K562 (cell line): Measurements from ENCODE around the gene TICAM1. TPM values are rescaled to one million over a fixed set of nuclear protein-coding genes. Genes with fewer than 3 reads are reported as not detected.

Experiments
- BMI1 ChIP-seq: fragments of 150-350 bp; IDR thresholded peaks from 2 replicates; pipeline ENCODE4 v1.6.1; 2014; ENCODE audit warnings: low read length
- E2F3 ChIP-seq: fragments of 250-450 bp; sonication (Bioruptor Pico); IDR thresholded peaks from 2 replicates; pipeline ENCODE4 v1.4.0; 2020; ENCODE audit warnings: mild to moderate bottlenecking
- PCBP1 ChIP-seq: fragments of 200-400 bp; formaldehyde crosslinking; IDR thresholded peaks from 2 replicates; pipeline ENCODE4 v1.6.1; 2018; ENCODE audit warnings: mild to moderate bottlenecking, low read depth, low read length; ENCODE audit not compliant: poor library complexity, severe bottlenecking
- PRPF4 ChIP-seq: fragments of 200-400 bp; formaldehyde crosslinking; IDR thresholded peaks from one replicate; pipeline ENCODE4 v1.6.1; 2017; ENCODE audit warnings: low read length, low read depth, mild to moderate bottlenecking; ENCODE audit not compliant: insufficient read depth, poor library complexity, severe bottlenecking
- PYGO2 ChIP-seq: fragments of 450-650 bp; IDR thresholded peaks from 2 replicates; pipeline ENCODE4 v1.6.1; 2016; ENCODE audit warnings: mild to moderate bottlenecking, missing genetic modification characterization, moderate library complexity, missing compliant biosample characterization
- RBM22 ChIP-seq: fragments of 200-400 bp; formaldehyde crosslinking; IDR thresholded peaks from 2 replicates; pipeline ENCODE4 v1.6.1; 2018; ENCODE audit warnings: low read length, low read depth; ENCODE audit not compliant: poor library complexity, severe bottlenecking
- SETDB1 ChIP-seq: IDR thresholded peaks from one replicate; pipeline ENCODE4 v1.6.1; 2012; ENCODE audit warnings: low read length, control low read depth, inconsistent platforms
- SMAD4 ChIP-seq: fragments of 250-450 bp; sonication (Bioruptor Pico); conservative IDR thresholded peaks from 2 replicates; pipeline ENCODE4 v1.8.0; 2021; ENCODE audit warnings: inconsistent platforms, mild to moderate bottlenecking, moderate library complexity
- TAF7 ChIP-seq: fragments of 450-650 bp; IDR thresholded peaks from 2 replicates; pipeline ENCODE4 v1.6.1; 2016; ENCODE audit warnings: missing genetic modification characterization, missing compliant biosample characterization
- TRIM28 ChIP-seq: fragments of 450-650 bp; IDR thresholded peaks from 2 replicates; pipeline ENCODE4 v1.6.1; 2017
- U2AF1 ChIP-seq: fragments of 200-400 bp; formaldehyde crosslinking; optimal IDR thresholded peaks from 2 replicates; pipeline ENCODE3; 2017; ENCODE audit warnings: mild to moderate bottlenecking, low read depth, low read length, moderate library complexity
- ZFP36 ChIP-seq: fragments of 150-350 bp; IDR thresholded peaks from 2 replicates; pipeline ENCODE4 v1.6.1; 2018; ENCODE audit warnings: low read length, low read depth; ENCODE audit not compliant: partially characterized antibody
- ZHX1 ChIP-seq: fragments of 150-350 bp; conservative IDR thresholded peaks from 2 replicates; pipeline ENCODE4 v1.6.1; 2014; ENCODE audit warnings: low read length
- ZNF512 ChIP-seq: IDR thresholded peaks from 2 replicates; pipeline ENCODE4 v1.6.1; 2016; ENCODE audit warnings: missing genetic modification characterization, missing compliant biosample characterization
- ZNF589 ChIP-seq: fragments of 200-800 bp; sonication (Bioruptor generic); IDR thresholded peaks from 2 replicates; pipeline ENCODE4 v1.6.1; 2016; ENCODE audit warnings: low read depth, missing genetic modification characterization, missing compliant biosample characterization
- ZNF77 ChIP-seq: fragments of 250-450 bp; sonication (Bioruptor Pico); IDR thresholded peaks from 2 replicates; pipeline ENCODE4 v1.5.0; 2020
- polyA plus RNA-seq, 8 experiments: library from polyadenylated mRNA; depleted of rRNA in 4 of 8; stranded (reverse) in 5 of 8; unstranded in 3 of 8; fragments of >200 nt; fragmentation: Nextera tagmentation in 2 of 8; fragmentation: Illumina TruSeq in 1 of 8; extraction: Ambion mirVana in 2 of 8; extraction: Trizol in 1 of 8; gene quantifications; 2 replicates each; pipeline versions ENCODE4 v1.2.1 to v1.2.3, GENCODE V29; 2011 to 2014; ENCODE audit warnings: inconsistent platforms in 1 of 8, missing spikeins in 1 of 8
- total RNA-seq, 7 experiments: library from RNA; depleted of rRNA in 6 of 7; stranded (reverse); fragments of >200 nt in 6 of 7; fragmentation: Illumina TruSeq in 2 of 7; extraction: Trizol in 2 of 7; gene quantifications; 2 replicates each; pipeline versions ENCODE4 v1.2.1 to v1.2.3, GENCODE V29; 2011 to 2021; ENCODE audit warnings: low replicate concordance in 1 of 7
- TF ChIP-seq, protein P1 (sequence below), 2 experiments: fragments of 450-650 bp; IDR thresholded peaks; 2 replicates each; pipeline ENCODE4 v1.6.1; 2016
- TF ChIP-seq, protein P2 (sequence below): fragments of 450-650 bp; formaldehyde crosslinking; conservative IDR thresholded peaks from 2 replicates; pipeline ENCODE4 v1.4.0; 2022; ENCODE audit warnings: mild to moderate bottlenecking, missing genetic modification characterization

The TICAM1 gene
- total and polyA plus RNA-seq, 9 of the 15 experiments (the other 6 are each of a cell fraction or from before 2014, with no cell fraction given), result 0.07 to 11.6 (median 1.5) TPM

DNA sequence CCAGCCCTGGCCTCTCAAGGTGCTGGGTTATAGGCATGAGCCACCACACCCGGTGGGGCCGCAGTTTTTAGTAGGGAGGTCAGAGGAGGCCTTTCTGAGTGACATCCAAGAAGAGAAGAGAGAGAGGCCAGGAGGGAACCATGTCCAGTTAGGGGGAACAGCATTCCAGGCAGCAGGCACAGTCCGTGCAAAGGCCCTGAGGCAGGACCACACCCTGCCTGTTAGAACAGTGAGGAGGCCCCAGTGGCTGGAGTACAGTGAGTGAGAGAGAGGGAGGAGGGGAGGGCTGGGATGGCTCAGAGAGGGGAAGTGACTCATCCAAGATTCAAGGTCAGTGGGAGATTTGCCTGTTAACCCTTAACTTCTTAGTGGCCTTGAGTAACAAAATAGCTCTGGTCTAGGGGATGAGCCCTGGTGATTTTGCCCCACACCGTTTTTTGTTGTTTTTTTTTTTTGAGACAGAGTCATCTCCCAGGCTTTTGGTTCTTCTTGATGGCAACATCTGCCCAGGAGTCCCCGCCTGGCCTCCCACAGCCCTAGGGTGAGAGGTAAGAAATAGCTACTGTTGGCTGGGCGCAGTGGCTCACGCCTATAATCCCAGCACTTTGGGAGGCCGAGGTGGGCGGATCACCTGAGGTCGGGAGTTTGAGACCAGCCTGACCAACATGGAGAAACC lies 38.7 kb upstream of the TICAM1 start (continued):
- TF ChIP-seq PRPF4 (no peak), ZHX1 (no peak), SETDB1 (no peak), ZFP36 (peak; percentile 53), PCBP1 (no peak), BMI1 (no peak), SMAD4 (CRISPR knock-in tag) (peak; percentile 73), ZNF589 (CRISPR knock-in tag) (peak; percentile 81; the same call in 1 of the 2 replicates), ZNF77 (CRISPR knock-in tag) (no peak), TRIM28 (peak; percentile 93), ZNF512 (no peak), PYGO2 (tag) (no peak), TAF7 (tag) (no peak), RBM22 (no peak), U2AF1 (no peak), E2F3 (no peak)
- TF ChIP-seq, protein P1, sequence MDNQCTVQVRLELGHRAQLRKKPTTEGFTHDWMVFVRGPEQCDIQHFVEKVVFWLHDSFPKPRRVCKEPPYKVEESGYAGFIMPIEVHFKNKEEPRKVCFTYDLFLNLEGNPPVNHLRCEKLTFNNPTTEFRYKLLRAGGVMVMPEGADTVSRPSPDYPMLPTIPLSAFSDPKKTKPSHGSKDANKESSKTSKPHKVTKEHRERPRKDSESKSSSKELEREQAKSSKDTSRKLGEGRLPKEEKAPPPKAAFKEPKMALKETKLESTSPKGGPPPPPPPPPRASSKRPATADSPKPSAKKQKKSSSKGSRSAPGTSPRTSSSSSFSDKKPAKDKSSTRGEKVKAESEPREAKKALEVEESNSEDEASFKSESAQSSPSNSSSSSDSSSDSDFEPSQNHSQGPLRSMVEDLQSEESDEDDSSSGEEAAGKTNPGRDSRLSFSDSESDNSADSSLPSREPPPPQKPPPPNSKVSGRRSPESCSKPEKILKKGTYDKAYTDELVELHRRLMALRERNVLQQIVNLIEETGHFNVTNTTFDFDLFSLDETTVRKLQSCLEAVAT (IDR thresholded peaks at IDR 0.05), result peak; percentile 11 to 13; a peak in 1 of 4 replicates
- TF ChIP-seq, protein P2, sequence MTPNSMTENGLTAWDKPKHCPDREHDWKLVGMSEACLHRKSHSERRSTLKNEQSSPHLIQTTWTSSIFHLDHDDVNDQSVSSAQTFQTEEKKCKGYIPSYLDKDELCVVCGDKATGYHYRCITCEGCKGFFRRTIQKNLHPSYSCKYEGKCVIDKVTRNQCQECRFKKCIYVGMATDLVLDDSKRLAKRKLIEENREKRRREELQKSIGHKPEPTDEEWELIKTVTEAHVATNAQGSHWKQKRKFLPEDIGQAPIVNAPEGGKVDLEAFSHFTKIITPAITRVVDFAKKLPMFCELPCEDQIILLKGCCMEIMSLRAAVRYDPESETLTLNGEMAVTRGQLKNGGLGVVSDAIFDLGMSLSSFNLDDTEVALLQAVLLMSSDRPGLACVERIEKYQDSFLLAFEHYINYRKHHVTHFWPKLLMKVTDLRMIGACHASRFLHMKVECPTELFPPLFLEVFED (CRISPR knock-in tag), result 0 out of 2 replicates have a peak, but pooled peaks have one; percentile 35
